Parathyroid adenoma (tissue), 2 donors: ENCODE data around the gene ESM1.

Experiments used
- H2AFZ ChIP-seq: fragments of 300-600 bp; sonication (generic); one replicate; pipeline ENCODE4 v1.7.0; 2017; ENCODE audit warnings: antibody characterized with exemption, mild to moderate bottlenecking
- H3K27ac ChIP-seq: fragments of 300-600 bp; sonication (generic); one replicate; pipeline ENCODE4 v1.7.0; 2017
- H3K27me3 ChIP-seq: fragments of 300-600 bp; sonication (generic); one replicate; pipeline ENCODE4 v1.7.0; 2017; ENCODE audit warnings: low read length; ENCODE audit not compliant: control insufficient read depth, insufficient read depth
- H3K36me3 ChIP-seq: fragments of 300-600 bp; sonication (generic); one replicate; pipeline ENCODE4 v1.7.0; 2017; ENCODE audit warnings: low read length; ENCODE audit not compliant: control insufficient read depth, insufficient read depth
- H3K4me1 ChIP-seq: fragments of 300-600 bp; sonication (generic); one replicate; pipeline ENCODE4 v1.7.0; 2017; ENCODE audit warnings: control low read depth
- H3K4me2 ChIP-seq: fragments of 300-600 bp; sonication (generic); one replicate; pipeline ENCODE4 v1.7.0; 2017; ENCODE audit warnings: low read length
- H3K4me3 ChIP-seq: fragments of 300-600 bp; sonication (generic); one replicate; pipeline ENCODE4 v1.7.0; 2017; ENCODE audit warnings: low read depth, low read length
- H3K79me2 ChIP-seq: fragments of 300-600 bp; sonication (generic); one replicate; pipeline ENCODE4 v1.7.0; 2017; ENCODE audit warnings: control low read depth
- H3K9ac ChIP-seq: fragments of 300-600 bp; sonication (generic); one replicate; pipeline ENCODE4 v1.7.0; 2017; ENCODE audit warnings: mild to moderate bottlenecking
- H3K9me3 ChIP-seq: fragments of 300-600 bp; sonication (generic); one replicate; pipeline ENCODE4 v1.7.0; 2017; ENCODE audit warnings: low read length; ENCODE audit not compliant: control insufficient read depth
- CTCF ChIP-seq: fragments of 300-600 bp; sonication (generic); IDR thresholded peaks from one replicate; pipeline ENCODE4 v1.7.0; 2017; ENCODE audit warnings: antibody characterized with exemption, mild to moderate bottlenecking
- donor health status: primary hyperparathyroidism.

The ESM1 gene

DNA sequence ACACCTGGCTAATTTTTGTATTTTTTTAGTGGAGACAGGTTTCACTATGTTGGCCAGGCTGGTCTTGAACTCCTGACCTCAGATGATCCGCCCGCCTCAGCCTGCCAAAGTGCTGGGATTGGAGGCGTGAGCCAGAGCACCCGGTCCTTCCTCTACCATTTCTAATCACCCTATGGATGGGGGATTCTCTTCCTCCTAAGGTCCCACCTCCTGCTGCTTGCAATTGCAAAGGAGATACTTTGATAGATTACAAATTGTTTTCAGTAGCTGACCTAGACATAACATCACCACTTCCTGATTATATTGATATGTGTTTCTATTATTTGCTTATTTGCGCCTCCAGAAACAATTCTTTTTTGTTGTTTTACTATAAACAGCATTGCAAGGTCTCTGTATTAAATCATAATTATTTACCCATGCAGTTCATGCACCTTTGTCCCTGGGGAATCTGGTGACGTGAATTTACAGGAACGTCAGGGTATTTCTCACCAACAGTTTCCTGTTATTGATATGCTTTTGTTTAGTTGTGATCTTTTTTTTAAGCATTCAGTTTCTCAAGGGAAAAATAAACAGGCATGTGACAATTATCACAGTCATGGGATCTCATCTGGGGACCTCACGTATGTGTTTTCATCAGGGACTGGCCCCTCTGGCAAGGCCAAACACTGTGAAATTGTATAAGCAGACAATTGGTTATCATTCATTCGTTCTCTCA lies 43.2 kb downstream of the ESM1 start:
- H3K36me3 ChIP-seq: no peaks in the 10 kb centered on the region
- no peak for TF ChIP-seq CTCF
- H3K27ac ChIP-seq: no peak overlapping the region
- no peak overlapping the region for H2AFZ ChIP-seq
- no peaks in the 10 kb centered on the region for H3K4me1 ChIP-seq
- no peaks in the 10 kb centered on the region for H3K27me3 ChIP-seq
- H3K9ac ChIP-seq: no peak overlapping the region
- no peaks in the 10 kb centered on the region for H3K9me3 ChIP-seq
- no peaks in the 10 kb centered on the region for H3K79me2 ChIP-seq
- no peak overlapping the region for H3K4me2 ChIP-seq
- no peak overlapping the region for H3K4me3 ChIP-seq

- no peak overlapping the region for H3K27ac ChIP-seq
- H3K4me2 ChIP-seq: no peak overlapping the region
- no peaks in the 10 kb centered on the region for H3K79me2 ChIP-seq
- no peaks in the 10 kb centered on the region for H3K4me1 ChIP-seq
- H3K4me3 ChIP-seq: no peak overlapping the region
- H3K36me3 ChIP-seq: no peaks in the 10 kb centered on the region
- H3K9me3 ChIP-seq: no peaks in the 10 kb centered on the region
- H3K27me3 ChIP-seq: no peaks in the 10 kb centered on the region
- no peak overlapping the region for H2AFZ ChIP-seq
- no peak for TF ChIP-seq CTCF
- H3K9ac ChIP-seq: no peak overlapping the region
Observed at GRCh38 chr5:54936201-54936600, 49.2 kb downstream of the ESM1 start.

DNA sequence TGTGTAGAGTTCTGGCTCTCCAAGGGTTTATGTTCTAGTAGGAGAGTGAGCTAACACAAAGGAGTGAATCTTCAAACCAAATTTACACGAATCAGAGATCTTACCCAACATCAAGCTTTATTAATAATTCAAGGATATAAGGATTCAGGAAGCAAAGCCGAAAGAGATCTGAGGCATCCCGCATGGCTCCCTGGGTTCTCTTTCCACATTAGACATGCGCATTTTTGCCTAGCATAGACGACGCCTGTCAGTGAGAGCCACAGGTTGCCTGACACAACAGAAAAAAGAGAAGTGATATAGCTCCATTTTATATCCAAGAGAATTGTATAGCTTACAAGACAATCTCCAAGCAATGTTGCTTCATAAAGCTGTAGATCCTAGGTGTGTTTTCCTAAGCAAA lies 52.6 kb downstream of the ESM1 start:
- H3K4me3 ChIP-seq: no peak overlapping the region
- no peaks in the 10 kb centered on the region for H3K27me3 ChIP-seq
- H2AFZ ChIP-seq: no peak overlapping the region
- no peak overlapping the region for H3K27ac ChIP-seq
- H3K4me2 ChIP-seq: no peak overlapping the region
- H3K4me1 ChIP-seq: no peaks in the 10 kb centered on the region
- no peak overlapping the region for H3K9ac ChIP-seq
- TF ChIP-seq CTCF: no peak
- H3K9me3 ChIP-seq: no peaks in the 10 kb centered on the region
- H3K36me3 ChIP-seq: no peaks in the 10 kb centered on the region
- H3K79me2 ChIP-seq: no peaks in the 10 kb centered on the region

- H2AFZ ChIP-seq: no peak overlapping the region
- no peak overlapping the region for H3K4me3 ChIP-seq
- no peaks in the 10 kb centered on the region for H3K36me3 ChIP-seq
- no peak overlapping the region for H3K27ac ChIP-seq
- H3K79me2 ChIP-seq: no peaks in the 10 kb centered on the region
- no peaks in the 10 kb centered on the region for H3K9me3 ChIP-seq
- no peaks in the 10 kb centered on the region for H3K27me3 ChIP-seq
- no peak overlapping the region for H3K4me2 ChIP-seq
- no peak overlapping the region for H3K9ac ChIP-seq
- no peaks in the 10 kb centered on the region for H3K4me1 ChIP-seq
- no peak for TF ChIP-seq CTCF
Observed at GRCh38 chr5:54930736-54931135, 54.7 kb downstream of the ESM1 start.
